Lower leg skin (tissue), 3 donors: ENCODE results near the gene PTK6.

Experiments used
- POLR2A ChIP-seq, 2 donors: fragments of 450-650 bp; IDR thresholded peaks; one replicate each; pipeline ENCODE4 v1.6.1; 2016 to 2017; ENCODE audit warnings: antibody characterized with exemption in 2 of 2, mild to moderate bottlenecking in 1 of 2, moderate library complexity in 1 of 2
- TF ChIP-seq, protein P1 (sequence below), 3 donors: fragments of 450-650 bp; IDR thresholded peaks; one replicate each; pipeline ENCODE4 v1.5.1; 2016; ENCODE audit warnings: antibody characterized with exemption in 3 of 3, mild to moderate bottlenecking in 3 of 3, moderate library complexity in 2 of 3

DNA sequence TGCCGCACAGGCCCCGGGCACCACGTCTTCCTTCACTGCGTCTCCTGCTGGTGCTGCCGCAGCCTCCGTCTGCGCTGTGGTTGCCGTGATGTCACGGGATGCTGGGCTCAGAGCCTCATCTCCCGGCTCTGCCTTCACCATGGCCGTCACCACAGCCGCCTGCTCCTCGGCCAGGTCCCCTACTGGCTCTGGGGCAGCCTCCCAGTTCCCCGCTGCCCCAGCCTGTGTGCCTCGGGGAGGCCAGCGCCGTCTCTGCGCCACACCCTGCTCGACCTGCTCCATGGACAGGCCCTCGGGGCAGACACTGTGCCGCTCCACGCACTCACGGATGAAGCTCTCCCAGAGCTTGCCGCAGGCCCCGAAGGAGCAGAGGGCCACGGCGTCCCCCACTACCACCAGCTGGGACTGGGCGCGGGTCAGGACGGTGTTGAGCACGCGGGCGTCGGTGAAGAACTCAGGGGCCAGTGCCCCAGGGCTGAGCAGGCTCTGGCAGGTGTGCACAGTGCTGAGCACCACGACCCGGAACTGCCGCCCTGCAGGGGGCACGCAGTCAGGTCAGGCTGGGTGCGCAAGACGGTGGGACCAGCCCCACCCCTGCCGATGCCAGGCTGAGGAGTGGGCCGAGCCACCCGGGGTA lies 28.6 kb upstream of the PTK6 start:
- TF ChIP-seq, protein P1, sequence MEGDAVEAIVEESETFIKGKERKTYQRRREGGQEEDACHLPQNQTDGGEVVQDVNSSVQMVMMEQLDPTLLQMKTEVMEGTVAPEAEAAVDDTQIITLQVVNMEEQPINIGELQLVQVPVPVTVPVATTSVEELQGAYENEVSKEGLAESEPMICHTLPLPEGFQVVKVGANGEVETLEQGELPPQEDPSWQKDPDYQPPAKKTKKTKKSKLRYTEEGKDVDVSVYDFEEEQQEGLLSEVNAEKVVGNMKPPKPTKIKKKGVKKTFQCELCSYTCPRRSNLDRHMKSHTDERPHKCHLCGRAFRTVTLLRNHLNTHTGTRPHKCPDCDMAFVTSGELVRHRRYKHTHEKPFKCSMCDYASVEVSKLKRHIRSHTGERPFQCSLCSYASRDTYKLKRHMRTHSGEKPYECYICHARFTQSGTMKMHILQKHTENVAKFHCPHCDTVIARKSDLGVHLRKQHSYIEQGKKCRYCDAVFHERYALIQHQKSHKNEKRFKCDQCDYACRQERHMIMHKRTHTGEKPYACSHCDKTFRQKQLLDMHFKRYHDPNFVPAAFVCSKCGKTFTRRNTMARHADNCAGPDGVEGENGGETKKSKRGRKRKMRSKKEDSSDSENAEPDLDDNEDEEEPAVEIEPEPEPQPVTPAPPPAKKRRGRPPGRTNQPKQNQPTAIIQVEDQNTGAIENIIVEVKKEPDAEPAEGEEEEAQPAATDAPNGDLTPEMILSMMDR (IDR thresholded peaks at IDR 0.05) = no peak
- TF ChIP-seq POLR2A (IDR thresholded peaks at IDR 0.05) = no peak
